Thyroid gland (tissue), 4 donors: Measurements from ENCODE around the gene MDFI.

Experiments
- POLR2A ChIP-seq, 2 donors: fragments of 450-650 bp; IDR thresholded peaks; one replicate each; pipeline ENCODE4 v1.6.1; 2017; ENCODE audit warnings: antibody characterized with exemption in 2 of 2, mild to moderate bottlenecking in 2 of 2, moderate library complexity in 1 of 2
- TF ChIP-seq, protein P1 (sequence below), 6 experiments: fragments of 200-600 bp in 3 of 6; fragments of 450-650 bp in 3 of 6; sonication (generic) in 3 of 6; IDR thresholded peaks; one replicate each; pipeline ENCODE4 v1.5.1; 2016 to 2019; ENCODE audit warnings: antibody characterized with exemption in 6 of 6, mild to moderate bottlenecking in 2 of 6, inconsistent platforms in 1 of 6, moderate library complexity in 1 of 6

DNA sequence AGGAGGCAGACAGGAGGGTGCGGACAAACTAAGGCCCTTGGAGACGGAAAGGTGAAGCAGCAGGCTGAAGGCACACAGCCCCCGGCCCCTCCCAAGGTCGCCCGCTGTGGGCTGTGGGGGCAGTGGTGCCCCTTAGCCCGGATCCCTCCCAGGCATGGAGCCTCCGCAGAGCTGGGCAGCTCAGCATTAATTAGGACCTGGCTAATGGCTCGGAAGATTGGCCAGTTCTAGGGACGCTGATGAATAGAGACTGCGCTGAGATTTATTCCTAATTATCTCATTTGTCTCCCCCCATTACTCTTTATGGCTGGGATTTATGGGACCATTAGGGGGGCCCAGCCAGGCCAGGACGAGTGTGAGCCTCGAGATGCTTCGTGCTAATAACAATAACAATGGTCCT is 20.4 kb downstream of the MDFI start:
- no peak for TF ChIP-seq POLR2A (IDR thresholded peaks at IDR 0.05)
- TF ChIP-seq, protein P1, sequence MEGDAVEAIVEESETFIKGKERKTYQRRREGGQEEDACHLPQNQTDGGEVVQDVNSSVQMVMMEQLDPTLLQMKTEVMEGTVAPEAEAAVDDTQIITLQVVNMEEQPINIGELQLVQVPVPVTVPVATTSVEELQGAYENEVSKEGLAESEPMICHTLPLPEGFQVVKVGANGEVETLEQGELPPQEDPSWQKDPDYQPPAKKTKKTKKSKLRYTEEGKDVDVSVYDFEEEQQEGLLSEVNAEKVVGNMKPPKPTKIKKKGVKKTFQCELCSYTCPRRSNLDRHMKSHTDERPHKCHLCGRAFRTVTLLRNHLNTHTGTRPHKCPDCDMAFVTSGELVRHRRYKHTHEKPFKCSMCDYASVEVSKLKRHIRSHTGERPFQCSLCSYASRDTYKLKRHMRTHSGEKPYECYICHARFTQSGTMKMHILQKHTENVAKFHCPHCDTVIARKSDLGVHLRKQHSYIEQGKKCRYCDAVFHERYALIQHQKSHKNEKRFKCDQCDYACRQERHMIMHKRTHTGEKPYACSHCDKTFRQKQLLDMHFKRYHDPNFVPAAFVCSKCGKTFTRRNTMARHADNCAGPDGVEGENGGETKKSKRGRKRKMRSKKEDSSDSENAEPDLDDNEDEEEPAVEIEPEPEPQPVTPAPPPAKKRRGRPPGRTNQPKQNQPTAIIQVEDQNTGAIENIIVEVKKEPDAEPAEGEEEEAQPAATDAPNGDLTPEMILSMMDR (IDR thresholded peaks at IDR 0.05) = no peak
